GM19395 (cell line): Measurements from ENCODE around the gene TBC1D9.
A peak's percentile ranks its signal among the peaks of the same experiment; 100 is the strongest.

Experiments
- ATAC-seq: cut with Tn5 transposase; IDR thresholded peaks from one replicate; pipeline ENCODE4 v1.9.1; 2021; ENCODE audit warnings: mild to moderate bottlenecking, moderate library complexity; ENCODE audit not compliant: unreplicated experiment

TBC1D9 gene

DNA sequence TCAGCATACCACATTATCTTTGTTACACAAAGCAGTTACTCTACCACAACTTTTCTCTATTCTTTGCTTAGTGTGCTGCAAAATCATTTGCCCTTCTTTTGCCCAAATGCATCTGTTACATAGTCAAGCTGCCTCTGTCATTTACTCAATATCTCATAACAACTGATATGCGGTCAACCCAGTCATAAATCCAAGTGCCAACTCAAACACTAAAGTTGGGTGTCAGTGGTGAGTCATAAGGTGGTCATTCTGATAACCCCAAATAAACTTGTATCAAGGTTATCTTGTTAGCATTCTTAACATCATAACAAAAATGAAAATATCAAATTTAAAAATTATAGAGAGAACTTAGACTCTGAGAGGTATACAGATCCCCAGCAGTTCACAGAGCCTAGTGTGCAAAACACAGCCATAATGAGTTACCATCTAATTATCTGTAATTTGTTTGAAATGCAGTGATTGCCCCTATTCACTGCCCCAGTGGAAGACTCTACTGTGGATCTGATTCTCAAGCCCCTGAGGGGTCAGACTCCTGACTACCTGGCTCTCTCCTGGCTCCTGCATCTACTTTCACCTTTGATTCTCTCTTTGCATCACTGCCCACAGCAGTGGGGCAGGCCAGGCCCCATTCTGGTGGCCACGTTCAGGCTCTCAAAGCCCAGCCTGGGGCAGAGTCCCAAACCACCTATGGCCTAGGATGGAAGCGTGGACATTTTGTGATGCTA, 29.2 kb downstream of the TBC1D9 start:
- no peak for ATAC-seq

DNA sequence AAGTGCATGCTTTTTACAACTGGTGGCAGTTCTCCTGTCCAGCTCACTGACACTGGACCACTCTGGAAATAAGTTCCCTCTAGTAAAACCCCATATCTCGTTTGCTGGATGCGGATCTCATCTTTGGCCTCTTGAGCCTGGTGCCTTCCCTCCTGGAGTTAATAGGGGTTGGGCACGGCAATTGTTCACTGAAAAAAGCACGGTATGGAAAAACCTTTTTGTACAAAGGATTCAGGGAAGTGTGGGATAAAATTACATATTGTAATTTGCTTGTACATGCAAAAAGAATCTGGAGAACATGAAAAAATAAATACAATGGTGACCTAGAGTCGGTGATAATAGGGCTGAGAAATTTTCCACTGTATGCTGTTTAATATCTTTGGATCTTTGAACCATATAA, 30.6 kb downstream of the TBC1D9 start:
- ATAC-seq: no peak

GRCh38 chr4:140724760-140725159, 31.4 kb downstream of the TBC1D9 start:
- no peak for ATAC-seq

DNA sequence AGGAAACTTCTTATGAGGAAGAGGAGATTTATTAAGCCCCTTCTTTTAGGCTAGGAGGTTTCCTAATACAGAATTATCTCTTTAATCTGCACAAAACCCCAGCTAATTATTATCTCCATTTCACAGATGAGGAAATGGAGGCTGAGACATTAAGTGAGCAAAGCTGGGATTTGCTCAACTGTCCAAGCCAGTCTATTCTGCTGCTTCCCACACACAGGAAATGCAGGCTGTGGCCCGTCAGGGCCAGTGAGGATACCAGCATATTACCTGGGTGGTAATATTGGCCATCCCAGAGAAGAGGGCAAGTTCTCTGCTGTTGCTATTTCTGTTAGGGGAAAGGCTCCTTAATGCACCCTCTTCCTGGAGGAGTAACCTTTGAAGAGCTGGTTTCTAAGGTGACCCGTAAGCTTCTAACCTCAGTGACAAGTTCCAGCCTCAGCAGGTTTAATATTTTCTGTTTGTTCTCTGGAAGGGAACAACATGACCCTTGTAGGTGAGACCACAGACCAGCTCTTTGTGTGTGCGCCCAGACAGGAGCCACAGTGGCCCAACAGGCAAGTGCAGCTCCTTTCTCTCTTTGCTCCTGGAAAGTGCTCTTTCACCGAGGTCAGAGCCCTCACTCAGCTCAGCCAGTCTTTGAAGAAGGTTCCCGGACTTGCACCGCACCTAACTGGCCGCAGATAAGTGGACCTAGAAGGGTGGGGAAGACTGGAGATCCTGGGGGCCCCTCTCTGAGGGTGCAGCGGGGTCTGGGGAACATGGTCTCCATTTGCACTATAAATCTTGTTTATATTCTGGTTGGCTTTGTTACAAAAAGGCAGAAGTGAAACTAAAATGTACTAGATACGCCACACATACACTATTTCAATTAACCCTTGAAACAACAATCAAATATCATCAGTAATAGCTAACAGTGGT, 35.5 kb downstream of the TBC1D9 start:
- ATAC-seq: peak; percentile 65

- ATAC-seq: peak; percentile 45
These were observed 36.5 kb downstream of the TBC1D9 start for GRCh38 chr4:140719686-140720085.

GRCh38 chr4:140719022-140719421, 37.2 kb downstream of the TBC1D9 start:
- no peak for ATAC-seq

GRCh38 chr4:140718241-140718952, 37.8 kb downstream of the TBC1D9 start:
- ATAC-seq: no peak

DNA sequence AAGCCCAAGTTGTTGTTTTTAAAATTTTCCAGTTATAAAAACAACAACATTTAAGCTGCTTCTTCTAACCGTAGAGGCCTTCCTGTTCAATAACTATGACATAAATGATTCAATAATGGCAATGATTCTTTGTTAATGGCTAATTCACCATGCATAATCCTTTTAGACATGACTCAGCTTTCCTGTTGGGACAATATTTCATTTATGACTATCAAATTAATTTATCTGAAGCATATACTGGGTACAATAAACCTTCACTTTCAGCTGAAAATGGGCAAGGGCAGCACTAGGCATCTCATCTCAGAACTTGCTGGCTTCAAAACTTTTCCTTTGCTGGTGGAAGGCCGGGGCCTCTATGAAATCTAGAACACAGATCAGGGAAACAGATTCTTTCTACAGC, 38.9 kb downstream of the TBC1D9 start:
- ATAC-seq: no peak

DNA sequence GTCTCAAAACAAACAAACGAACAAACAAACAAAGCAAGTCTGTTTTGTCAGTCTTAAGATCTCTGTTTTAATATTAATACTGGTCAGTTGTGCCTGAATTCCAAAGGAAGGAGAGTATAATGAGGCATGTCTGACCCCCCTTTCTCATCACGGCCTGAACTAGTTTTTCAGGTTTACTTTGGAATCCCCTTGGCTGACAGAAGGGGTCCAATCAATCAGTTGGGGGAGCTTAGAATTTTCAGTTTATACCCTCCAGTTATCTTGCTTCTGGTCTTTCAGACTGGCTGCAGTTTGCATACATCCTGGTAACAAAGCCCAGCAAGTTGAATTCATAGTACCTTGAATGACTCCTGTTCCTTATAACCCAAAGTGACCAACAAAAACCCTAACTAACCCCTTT, 41.1 kb downstream of the TBC1D9 start:
- no peak for ATAC-seq

- ATAC-seq: no peak
These were observed 44.3 kb downstream of the TBC1D9 start for GRCh38 chr4:140711910-140712309.

- no peak for ATAC-seq
These were observed 45.1 kb downstream of the TBC1D9 start for GRCh38 chr4:140710908-140711622.

GRCh38 chr4:140707325-140707724, 48.9 kb downstream of the TBC1D9 start:
- peak; percentile 45 for ATAC-seq

DNA sequence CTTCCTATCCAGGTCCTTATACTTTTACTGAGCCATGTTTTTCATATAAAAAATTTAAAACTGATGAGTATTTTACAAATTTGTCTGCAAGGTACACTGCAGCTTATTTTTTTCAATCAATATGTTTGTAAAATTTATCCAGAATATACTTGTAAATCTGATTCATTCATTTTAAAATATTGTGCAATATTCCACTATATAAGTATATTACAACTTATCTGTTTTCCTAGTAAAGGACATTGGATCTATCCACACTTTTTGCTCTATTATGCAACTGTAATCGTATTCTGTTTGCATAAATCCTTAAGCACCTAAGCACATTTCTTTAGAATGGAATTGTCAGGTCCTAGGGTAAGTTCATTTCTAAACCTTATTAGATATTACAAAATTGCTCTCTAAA, 49.5 kb downstream of the TBC1D9 start:
- ATAC-seq: no peak

DNA sequence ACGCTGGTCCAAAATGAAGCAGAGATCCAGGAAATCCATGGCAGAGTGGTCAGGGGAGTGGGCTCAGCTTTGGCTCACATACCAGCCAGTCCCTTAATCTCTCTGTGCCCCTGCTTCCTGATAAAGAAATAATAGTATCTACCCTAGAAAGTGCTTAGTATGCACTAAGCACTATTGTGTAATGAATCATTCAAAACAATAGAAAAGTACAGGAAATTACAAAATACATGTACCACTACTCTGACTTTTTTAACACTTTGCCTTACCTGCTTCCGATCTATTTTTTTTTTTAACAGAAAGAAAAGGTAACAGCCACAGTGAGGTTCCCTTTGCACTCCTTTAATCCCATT, 49.9 kb downstream of the TBC1D9 start:
- ATAC-seq: no peak

DNA sequence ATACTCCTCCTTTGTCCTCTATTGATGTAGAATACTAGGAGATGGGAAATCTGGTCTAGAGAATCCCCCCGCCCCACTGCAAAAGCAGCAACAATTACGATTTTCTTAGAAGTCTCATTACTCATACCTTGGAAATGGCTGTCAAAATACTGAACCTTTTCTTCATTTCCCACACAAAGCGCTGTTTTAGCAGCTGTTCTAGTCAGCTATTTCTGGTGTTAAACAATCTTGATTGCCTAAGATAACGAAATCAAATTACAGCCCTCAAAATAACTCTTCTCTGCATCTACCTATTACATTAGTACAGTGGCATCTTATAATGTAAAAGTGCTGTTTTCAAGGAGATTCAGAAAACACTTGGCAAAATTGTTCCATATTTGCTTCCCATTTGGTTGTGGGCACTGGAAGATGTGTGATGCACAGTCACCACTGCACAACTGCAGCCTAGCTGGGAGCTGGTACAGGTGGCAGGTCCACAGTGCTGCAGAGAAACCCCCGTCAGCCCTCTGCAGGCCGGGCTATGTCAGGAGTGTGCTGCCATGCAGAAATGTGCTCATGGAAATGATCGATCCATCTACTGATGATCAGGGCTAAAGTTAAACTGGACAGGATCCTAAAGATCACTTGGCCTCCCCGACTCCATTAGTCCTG, 50.4 kb downstream of the TBC1D9 start:
- no peak for ATAC-seq

- ATAC-seq: peak; percentile 70
These were observed 51.2 kb downstream of the TBC1D9 start for GRCh38 chr4:140704964-140705363.

- peak; percentile 35 for ATAC-seq
These were observed 51.7 kb downstream of the TBC1D9 start for GRCh38 chr4:140704392-140704960.

DNA sequence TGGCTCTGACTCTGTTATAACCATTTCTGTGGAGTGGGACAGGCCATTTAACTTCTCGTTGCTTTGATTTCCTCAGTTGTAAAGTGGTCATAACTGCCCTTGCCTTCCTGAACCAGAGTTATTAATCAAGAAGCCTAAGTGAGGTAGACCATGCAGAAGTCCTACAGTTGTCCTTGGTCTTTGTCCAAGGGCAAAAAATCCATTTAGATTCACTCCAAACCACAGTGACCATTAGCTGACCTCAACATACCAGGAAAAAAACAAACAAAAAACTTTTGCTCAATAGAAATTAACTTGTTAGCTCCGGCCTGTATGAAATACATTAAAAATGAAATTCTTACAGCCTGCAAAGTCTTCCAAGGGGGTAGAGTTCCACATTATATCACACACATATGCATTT, 52.7 kb downstream of the TBC1D9 start:
- no peak for ATAC-seq

DNA sequence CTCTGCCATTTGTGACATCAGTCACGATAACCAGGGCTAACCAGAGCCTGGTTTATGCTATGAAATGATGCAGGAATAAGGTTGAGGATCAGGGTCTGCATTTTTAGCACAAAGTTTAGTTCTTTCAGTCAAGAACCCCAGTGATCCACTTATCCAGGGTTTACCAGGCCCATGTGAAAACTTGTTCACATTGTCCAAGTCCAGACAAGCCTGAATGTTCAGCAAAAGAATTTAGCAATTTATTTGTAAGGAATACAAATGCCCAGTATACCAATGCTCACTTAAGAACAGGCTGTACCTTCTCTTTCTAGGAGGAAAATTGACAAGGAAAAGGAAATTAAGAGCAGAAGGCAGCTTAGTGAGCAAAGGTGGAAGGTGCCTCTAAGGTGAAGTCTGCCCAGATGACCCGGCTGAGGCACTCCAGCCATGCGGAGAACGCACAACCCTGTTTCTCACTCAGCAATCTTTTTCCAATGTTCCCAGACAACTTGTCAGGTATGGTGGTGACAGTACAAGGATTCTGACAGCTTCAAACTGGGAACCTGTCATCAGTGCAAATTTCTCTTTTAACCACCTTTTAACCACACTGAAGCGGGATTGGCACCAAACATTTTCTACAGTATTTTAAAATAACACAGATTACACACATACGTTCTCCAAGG, 54.0 kb downstream of the TBC1D9 start:
- ATAC-seq: no peak

DNA sequence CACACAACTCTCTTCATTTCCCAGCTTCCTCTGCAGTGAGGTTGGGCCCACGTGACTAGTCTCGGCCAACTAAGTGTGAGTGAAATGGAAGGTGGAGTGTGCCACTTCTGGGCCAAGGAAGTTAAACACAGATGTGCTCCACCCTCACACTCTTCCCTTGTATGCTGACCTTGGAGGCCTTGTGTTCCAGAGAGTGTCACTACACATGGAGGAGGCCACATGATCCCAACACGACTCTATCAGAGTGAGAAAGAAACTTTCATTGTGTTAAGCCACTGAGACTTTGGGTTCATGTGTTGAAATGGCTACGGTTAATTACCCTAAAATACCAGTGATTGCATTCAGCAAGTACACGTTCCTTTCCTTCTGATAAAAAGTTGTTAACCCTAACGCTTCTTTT, 55.1 kb downstream of the TBC1D9 start:
- no peak for ATAC-seq
